RWPE2 (cell line): ENCODE results near the gene AHCYL1.

Experiments used
- ATAC-seq: fragments of 200-7000 bp; cut with Tn5 transposase; 3 replicates; pipeline ENCODE4 v1.9.1; 2021; ENCODE audit warnings: low read depth
- DNase-seq: peaks from one replicate; pipeline ENCODE4 v3.0.0-alpha.2; 2020; ENCODE audit warnings: low spot score
- H3K27ac ChIP-seq: fragments of 450-650 bp; 2 replicates; pipeline ENCODE4 v1.5.1; 2017; ENCODE audit warnings: mild to moderate bottlenecking; ENCODE audit not compliant: poor library complexity, severe bottlenecking
- H3K27me3 ChIP-seq: fragments of 250-450 bp; sonication (Bioruptor Pico); 2 replicates; pipeline ENCODE4 v1.5.1; 2021; ENCODE audit warnings: mild to moderate bottlenecking, moderate library complexity; ENCODE audit not compliant: insufficient read depth, poor library complexity, severe bottlenecking
- H3K36me3 ChIP-seq: fragments of 250-450 bp; sonication (Bioruptor Pico); 2 replicates; pipeline ENCODE4 v1.5.1; 2020; ENCODE audit warnings: low read depth, mild to moderate bottlenecking, moderate library complexity
- H3K4me1 ChIP-seq: fragments of 250-450 bp; sonication (Bioruptor Pico); 2 replicates; pipeline ENCODE4 v1.5.1; 2021; ENCODE audit warnings: mild to moderate bottlenecking, moderate library complexity; ENCODE audit not compliant: insufficient read depth, poor library complexity, severe bottlenecking
- H3K4me3 ChIP-seq: fragments of 250-450 bp; sonication (Bioruptor Pico); 2 replicates; pipeline ENCODE4 v1.5.1; 2021; ENCODE audit warnings: mild to moderate bottlenecking, moderate library complexity; ENCODE audit not compliant: severe bottlenecking
- H3K9me3 ChIP-seq: fragments of 250-450 bp; sonication (Bioruptor Pico); 2 replicates; pipeline ENCODE4 v1.5.1; 2021; ENCODE audit warnings: mild to moderate bottlenecking, moderate library complexity; ENCODE audit not compliant: severe bottlenecking
- TF ChIP-seq, protein P1 (sequence below): fragments of 450-650 bp; IDR thresholded peaks from one replicate; pipeline ENCODE4 v1.5.1; 2017; ENCODE audit warnings: mild to moderate bottlenecking, moderate library complexity; ENCODE audit not compliant: poor library complexity, severe bottlenecking

The AHCYL1 gene

GRCh38 chr1:110059133-110059863 is 74.7 kb downstream of the AHCYL1 start:
- H3K36me3 ChIP-seq = peaks cover 35% of the 10 kb centered on the region

DNA sequence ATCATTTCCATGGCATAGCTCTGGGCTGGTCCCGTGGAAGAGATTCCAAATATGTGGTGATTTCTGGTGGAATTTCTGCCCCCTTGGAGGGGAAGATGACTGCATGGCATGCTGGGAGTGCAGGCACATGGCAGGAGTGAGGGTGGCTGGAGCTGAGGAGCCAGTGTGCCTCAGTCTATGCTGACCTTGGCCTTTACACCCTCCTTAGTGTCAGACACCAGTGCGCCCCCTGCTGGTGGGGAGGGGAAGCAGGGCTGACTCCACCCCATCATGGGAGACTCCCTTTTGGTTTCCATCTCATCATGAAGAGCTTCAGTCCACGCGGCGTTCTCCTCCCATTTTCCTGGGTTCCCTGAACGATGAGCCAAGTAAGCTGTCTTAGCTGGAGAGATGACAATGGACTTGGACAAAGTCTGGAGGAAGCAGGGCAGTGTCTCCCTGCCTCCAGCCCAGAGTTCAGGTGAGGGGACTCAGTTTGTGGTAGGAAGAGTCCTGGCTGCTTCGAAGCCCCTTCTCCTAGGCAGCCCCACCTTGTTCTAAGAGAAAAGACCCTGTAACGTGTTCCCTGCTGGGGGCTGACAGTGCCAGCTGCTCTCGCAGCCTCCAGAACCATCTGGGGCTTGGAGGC is 75.6 kb downstream of the AHCYL1 start:
- no peak for DNase-seq
- H3K27ac ChIP-seq = no peak overlapping the region

More at GRCh38 chr1:110059133-110059863, 74.7 kb downstream of the AHCYL1 start:
- Histone ChIP-seq H3K27me3 (no peaks in the 10 kb centered on the region), H3K4me1 (no peaks in the 10 kb centered on the region), H3K9me3 (no peaks in the 10 kb centered on the region), H3K4me3 (no peak overlapping the region), H3K27ac (no peak overlapping the region)
- ATAC-seq = no peak
- DNase-seq = no peak
- TF ChIP-seq, protein P1, sequence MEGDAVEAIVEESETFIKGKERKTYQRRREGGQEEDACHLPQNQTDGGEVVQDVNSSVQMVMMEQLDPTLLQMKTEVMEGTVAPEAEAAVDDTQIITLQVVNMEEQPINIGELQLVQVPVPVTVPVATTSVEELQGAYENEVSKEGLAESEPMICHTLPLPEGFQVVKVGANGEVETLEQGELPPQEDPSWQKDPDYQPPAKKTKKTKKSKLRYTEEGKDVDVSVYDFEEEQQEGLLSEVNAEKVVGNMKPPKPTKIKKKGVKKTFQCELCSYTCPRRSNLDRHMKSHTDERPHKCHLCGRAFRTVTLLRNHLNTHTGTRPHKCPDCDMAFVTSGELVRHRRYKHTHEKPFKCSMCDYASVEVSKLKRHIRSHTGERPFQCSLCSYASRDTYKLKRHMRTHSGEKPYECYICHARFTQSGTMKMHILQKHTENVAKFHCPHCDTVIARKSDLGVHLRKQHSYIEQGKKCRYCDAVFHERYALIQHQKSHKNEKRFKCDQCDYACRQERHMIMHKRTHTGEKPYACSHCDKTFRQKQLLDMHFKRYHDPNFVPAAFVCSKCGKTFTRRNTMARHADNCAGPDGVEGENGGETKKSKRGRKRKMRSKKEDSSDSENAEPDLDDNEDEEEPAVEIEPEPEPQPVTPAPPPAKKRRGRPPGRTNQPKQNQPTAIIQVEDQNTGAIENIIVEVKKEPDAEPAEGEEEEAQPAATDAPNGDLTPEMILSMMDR = no peak

DNA sequence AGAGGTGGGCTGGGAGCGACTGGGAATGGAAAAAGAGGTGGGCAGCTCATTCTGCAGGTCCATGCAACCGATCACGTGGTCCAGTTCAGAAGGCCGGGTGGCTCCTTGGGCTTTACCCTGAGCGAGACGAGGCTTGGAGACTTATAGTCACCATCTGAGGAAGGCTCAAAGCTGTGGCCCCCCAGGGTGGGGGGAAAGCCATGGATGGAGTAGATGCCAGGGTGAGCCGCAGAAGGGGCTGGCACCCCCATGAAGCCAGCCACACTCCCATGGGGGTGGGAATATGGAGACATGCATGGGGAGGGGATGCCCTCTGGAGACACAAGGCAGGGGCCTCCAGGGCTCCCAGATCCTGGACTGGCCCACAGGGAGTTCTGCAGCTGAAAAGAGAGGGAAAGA is 76.1 kb downstream of the AHCYL1 start:
- peaks cover 22% of the 10 kb centered on the region for H3K36me3 ChIP-seq
- DNase-seq (no peak), ATAC-seq (no peak)
- no peaks in the 10 kb centered on the region for H3K27me3 ChIP-seq
- H3K4me3 ChIP-seq = no peak overlapping the region
- TF ChIP-seq, protein P1 = no peak
- no peaks in the 10 kb centered on the region for H3K9me3 ChIP-seq
- no peaks in the 10 kb centered on the region for H3K4me1 ChIP-seq
- no peak overlapping the region for H3K27ac ChIP-seq

More for the DNA sequence above, 75.6 kb downstream of the AHCYL1 start:
- ATAC-seq = no peak
- TF ChIP-seq, protein P1 = peak; percentile 73
- Histone ChIP-seq H3K27me3 (no peaks in the 10 kb centered on the region), H3K9me3 (no peaks in the 10 kb centered on the region), H3K4me1 (no peaks in the 10 kb centered on the region), H3K4me3 (no peak overlapping the region), H3K36me3 (peaks cover 27% of the 10 kb centered on the region)

DNA sequence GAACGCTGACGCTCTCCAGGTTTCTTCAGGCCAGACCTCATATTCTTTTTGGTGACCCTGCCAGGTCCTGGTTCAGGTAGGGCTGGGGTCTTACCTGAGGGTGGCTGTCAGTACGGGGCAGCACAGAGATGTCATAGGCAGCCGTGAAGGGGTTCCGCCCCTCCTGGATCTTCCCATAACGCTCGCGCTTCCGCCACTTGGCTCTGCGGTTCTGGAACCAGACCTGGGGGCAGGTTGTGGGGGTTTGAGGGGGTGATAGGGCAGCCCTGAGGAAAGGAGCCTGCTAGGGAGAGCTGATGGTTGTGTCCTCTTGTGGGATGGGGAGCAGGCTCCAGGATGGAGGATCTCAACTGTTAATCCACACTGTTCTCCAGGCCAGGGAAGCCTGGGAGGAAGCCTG is 76.8 kb downstream of the AHCYL1 start:
- TF ChIP-seq, protein P1 = no peak
- no peaks in the 10 kb centered on the region for H3K27me3 ChIP-seq
- H3K36me3 ChIP-seq = peaks cover 15% of the 10 kb centered on the region
- no peak overlapping the region for H3K4me3 ChIP-seq
- no peak for DNase-seq
- no peaks in the 10 kb centered on the region for H3K9me3 ChIP-seq
- ATAC-seq = no peak
- no peaks in the 10 kb centered on the region for H3K4me1 ChIP-seq
- H3K27ac ChIP-seq = no peak overlapping the region

DNA sequence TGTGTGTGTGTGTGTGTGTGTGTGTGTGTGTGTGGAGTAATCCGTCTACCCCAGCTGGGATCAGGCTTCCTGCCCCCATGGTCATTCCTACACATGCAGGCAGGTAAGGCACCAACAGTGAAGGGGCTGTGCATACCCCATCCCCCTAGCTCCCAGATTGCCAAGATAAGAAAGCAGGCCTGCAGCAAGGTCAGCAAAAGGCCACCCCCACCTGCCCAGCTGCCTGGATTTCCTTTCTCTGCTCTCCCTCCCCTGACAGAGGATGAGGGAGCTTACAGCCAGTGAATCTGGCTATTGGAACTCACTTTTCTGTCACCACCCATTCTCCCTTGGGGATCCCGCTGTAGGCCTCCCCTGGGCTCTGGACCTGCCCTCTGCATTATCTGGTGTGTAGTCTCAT is 78.0 kb downstream of the AHCYL1 start:
- H3K27me3 ChIP-seq = peaks cover 6% of the 10 kb centered on the region
- ATAC-seq (no peak), DNase-seq (no peak)
- no peak overlapping the region for H3K27ac ChIP-seq
- TF ChIP-seq, protein P1 = no peak
- no peaks in the 10 kb centered on the region for H3K4me1 ChIP-seq
- H3K36me3 ChIP-seq = 0 out of 2 replicates have a peak, but pooled peaks cover 4% of the 10 kb centered on the region
- H3K9me3 ChIP-seq = no peaks in the 10 kb centered on the region
- no peak overlapping the region for H3K4me3 ChIP-seq
